ENCODE data around the gene COG6. TPM values are rescaled to one million over a fixed set of nuclear protein-coding genes. Genes with fewer than 3 reads are reported as not detected.

COG6 gene
- total RNA-seq, 2 experiments from 2014 or later = 24.8 to 30.0 TPM

Other genes with a start within 250 kb of the COG6 start
- 1 to 10 TPM; 1.5 to 1.6 TPM for gene LHFPL6, start 52.5 kb upstream of the COG6 start, total RNA-seq

Measured in activated naive CD8-positive, alpha-beta T cell treated with anti-CD3 and anti-CD28 coated beads for 36 hours (primary cell).